H1 (cell line): Measurements from ENCODE around the gene MYO16. TPM values are rescaled to one million over a fixed set of nuclear protein-coding genes. Genes with fewer than 3 reads are reported as not detected.

ENCODE experiments used
- CTCF ChIA-PET: fragments of 300-600 bp; sonication (Branson Sonifier 250); formaldehyde crosslinking; loops from one replicate; lab custom pipeline; 2021; ENCODE audit not compliant: partially characterized antibody; lab: Charles Lee
- POLR2A ChIA-PET: fragments of 300-600 bp; sonication (Branson Sonifier 250); formaldehyde crosslinking; loops from one replicate; lab custom pipeline; 2021; ENCODE audit warnings: inconsistent platforms; ENCODE audit not compliant: partially characterized antibody; lab: Charles Lee
- DNase-seq, 2 experiments: peaks; one replicate each; pipeline versions ENCODE4 v3.0.0 to v3.0.0-alpha.2; 2010 to 2022; ENCODE audit warnings: low spot score in 2 of 2, low read depth in 1 of 2, mixed read lengths in 1 of 2
- FAIRE-seq: peaks from 2 replicates; lab custom pipeline; 2011; peaks lifted over from hg19 to GRCh38; lab: Jason Lieb, UNC
- H2AFZ ChIP-seq: 2 replicates; pipeline ENCODE4 v1.8.1; 2012; ENCODE audit warnings: low read length, inconsistent platforms
- H2AK5ac ChIP-seq: 2 replicates; pipeline ENCODE4 v1.6.1; 2013; ENCODE audit warnings: low read depth, low read length
- H2BK120ac ChIP-seq: replicated peaks from 2 replicates; pipeline ENCODE3; 2013; ENCODE audit warnings: low read depth, low read length, inconsistent platforms
- H2BK12ac ChIP-seq: 2 replicates; pipeline ENCODE4 v1.6.1; 2013; ENCODE audit warnings: low read depth, low read length
- H2BK15ac ChIP-seq: 2 replicates; pipeline ENCODE4 v1.6.1; 2013; ENCODE audit warnings: low read length
- H2BK20ac ChIP-seq: 2 replicates; pipeline ENCODE4 v1.6.1; 2013; ENCODE audit warnings: low read length
- H2BK5ac ChIP-seq: 2 replicates; pipeline ENCODE4 v1.6.1; 2013; ENCODE audit warnings: low read depth, low read length
- H3K14ac ChIP-seq: 2 replicates; pipeline ENCODE4 v1.6.1; 2013; ENCODE audit warnings: inconsistent platforms; ENCODE audit not compliant: insufficient read length
- H3K18ac ChIP-seq: 2 replicates; pipeline ENCODE4 v1.6.1; 2013; ENCODE audit warnings: low read length; ENCODE audit errors: extremely low read depth
- H3K23ac ChIP-seq: 2 replicates; pipeline ENCODE4 v1.6.1; 2013; ENCODE audit warnings: inconsistent platforms; ENCODE audit not compliant: insufficient read length
- H3K23me2 ChIP-seq: 2 replicates; pipeline ENCODE4 v1.6.1; 2013; ENCODE audit warnings: low read depth, low read length
- H3K27ac ChIP-seq: 2 replicates; pipeline ENCODE4 v1.6.1; 2011; ENCODE audit warnings: low read depth, low read length, inconsistent platforms
- H3K27me3 ChIP-seq, 4 experiments: replicated peaks in 1 of 4; 1 replicate in 1 of 4; 2 replicates in 3 of 4; pipeline versions ENCODE4 v1.6.1 to v1.8.1; 2011 to 2013; ENCODE audit warnings: low read length in 3 of 4, mild to moderate bottlenecking in 3 of 4, inconsistent platforms in 2 of 4, mixed read lengths in 2 of 4, moderate library complexity in 1 of 4; ENCODE audit not compliant: control insufficient read depth in 3 of 4, insufficient read depth in 3 of 4; ENCODE audit errors: extremely low read depth in 1 of 4
- H3K36me3 ChIP-seq, 4 experiments: 2 replicates each; pipeline versions ENCODE4 v1.6.1 to v1.8.1; 2011 to 2013; ENCODE audit warnings: mild to moderate bottlenecking in 4 of 4, low read length in 3 of 4, moderate library complexity in 2 of 4, control low read depth in 1 of 4, inconsistent platforms in 1 of 4; ENCODE audit not compliant: insufficient read depth in 4 of 4, control insufficient read depth in 2 of 4
- H3K4ac ChIP-seq: replicated peaks from 2 replicates; pipeline ENCODE3; 2013; ENCODE audit warnings: low read length, low read depth, mixed read lengths, inconsistent platforms; ENCODE audit not compliant: insufficient read length
- H3K4me1 ChIP-seq, 4 experiments: replicated peaks in 1 of 4; 1 replicate in 1 of 4; 2 replicates in 3 of 4; pipeline versions ENCODE4 v1.6.1 to v1.8.1; 2011 to 2013; ENCODE audit warnings: low read length in 3 of 4, inconsistent platforms in 2 of 4, mixed read lengths in 1 of 4; ENCODE audit not compliant: insufficient read depth in 4 of 4, control insufficient read depth in 3 of 4
- H3K4me2 ChIP-seq, 2 experiments: 2 replicates each; pipeline versions ENCODE4 v1.6.1 to v1.8.1; 2011 to 2013; ENCODE audit warnings: low read depth in 2 of 2, low read length in 2 of 2, control low read depth in 1 of 2, inconsistent platforms in 1 of 2, mild to moderate bottlenecking in 1 of 2; ENCODE audit not compliant: insufficient read depth in 1 of 2
- H3K4me3 ChIP-seq, 4 experiments: fragments of 200-600, 300-600 bp in 1 of 4; sonication (generic), shearing (Covaris generic), sonication (Bioruptor Twin) in 1 of 4; 2 replicates each; pipeline versions ENCODE4 v1.5.1 to v1.8.1; 2011 to 2016; ENCODE audit warnings: low read length in 4 of 4, low read depth in 3 of 4, control low read depth in 2 of 4, inconsistent platforms in 2 of 4, mild to moderate bottlenecking in 2 of 4, mixed read lengths in 1 of 4, moderate library complexity in 1 of 4; ENCODE audit not compliant: insufficient read depth in 2 of 4; ENCODE audit errors: extremely low read depth in 1 of 4
- H3K56ac ChIP-seq: replicated peaks from 2 replicates; pipeline ENCODE3; 2013; ENCODE audit warnings: low read depth, mild to moderate bottlenecking, mixed read lengths, low read length, inconsistent platforms; ENCODE audit not compliant: insufficient read length
- H3K79me1 ChIP-seq: 2 replicates; pipeline ENCODE4 v1.6.1; 2013; ENCODE audit warnings: low read depth, low read length, control low read depth
- H3K79me2 ChIP-seq, 2 experiments: 2 replicates each; pipeline versions ENCODE4 v1.6.1 to v1.8.1; 2012 to 2013; ENCODE audit warnings: low read length in 2 of 2, mild to moderate bottlenecking in 2 of 2, inconsistent platforms in 1 of 2; ENCODE audit not compliant: insufficient read depth in 2 of 2, control insufficient read depth in 1 of 2
- H3K9ac ChIP-seq, 4 experiments: replicated peaks in 1 of 4; 1 replicate in 1 of 4; 2 replicates in 3 of 4; pipeline versions ENCODE4 v1.6.1 to v1.8.1; 2011 to 2013; ENCODE audit warnings: low read depth in 3 of 4, low read length in 3 of 4, control low read depth in 2 of 4, mild to moderate bottlenecking in 2 of 4, moderate library complexity in 2 of 4, inconsistent platforms in 1 of 4; ENCODE audit errors: extremely low read depth in 1 of 4
- H3K9me3 ChIP-seq, 2 experiments: 2 replicates each; pipeline versions ENCODE4 v1.6.1 to v1.8.1; 2012 to 2013; ENCODE audit warnings: mild to moderate bottlenecking in 2 of 2, moderate library complexity in 2 of 2, control low read depth in 1 of 2, inconsistent platforms in 1 of 2, low read depth in 1 of 2, low read length in 1 of 2, mixed read lengths in 1 of 2; ENCODE audit not compliant: insufficient read depth in 2 of 2
- H4K20me1 ChIP-seq, 2 experiments: replicated peaks in 1 of 2; 2 replicates each; pipeline versions ENCODE3 to v1.8.1; 2011 to 2013; ENCODE audit warnings: inconsistent platforms in 2 of 2, low read length in 2 of 2, mild to moderate bottlenecking in 1 of 2; ENCODE audit not compliant: insufficient read depth in 2 of 2, control insufficient read depth in 1 of 2
- H4K5ac ChIP-seq: 2 replicates; pipeline ENCODE4 v1.6.1; 2013; ENCODE audit warnings: low read length, low read depth, mixed read lengths, inconsistent platforms; ENCODE audit not compliant: insufficient read length
- H4K8ac ChIP-seq: 2 replicates; pipeline ENCODE4 v1.8.0; 2013; ENCODE audit warnings: mild to moderate bottlenecking, moderate library complexity, low read length, inconsistent platforms; ENCODE audit not compliant: insufficient read depth; ENCODE audit errors: extremely low read depth
- H4K91ac ChIP-seq: replicated peaks from 2 replicates; pipeline ENCODE3; 2013; ENCODE audit warnings: low read length, mixed read lengths, inconsistent platforms; ENCODE audit not compliant: insufficient read length
- BCL11A ChIP-seq, 2 experiments: IDR thresholded peaks; one replicate each; pipeline ENCODE4 v1.6.1; 2011; ENCODE audit warnings: low read depth in 2 of 2, low read length in 2 of 2, mild to moderate bottlenecking in 2 of 2
- CHD2 ChIP-seq: IDR thresholded peaks from 2 replicates; pipeline ENCODE4 v1.6.1; 2012; ENCODE audit warnings: low read length, improper control_type of control experiment
- CREB1 ChIP-seq: IDR thresholded peaks from 2 replicates; pipeline ENCODE4 v1.6.1; 2012; ENCODE audit warnings: inconsistent platforms
- KDM1A ChIP-seq: fragments of 200-600, 300-600 bp; sonication (generic); IDR thresholded peaks from 2 replicates; pipeline ENCODE4 v1.7.1; 2016; ENCODE audit warnings: mild to moderate bottlenecking, low read length, borderline replicate concordance
- MAX ChIP-seq: IDR thresholded peaks from 2 replicates; pipeline ENCODE4 v1.6.1; 2012; ENCODE audit warnings: inconsistent platforms
- NANOG ChIP-seq: IDR thresholded peaks from 2 replicates; pipeline ENCODE4 v1.6.1; 2011; ENCODE audit warnings: low read length, low read depth, mild to moderate bottlenecking, inconsistent platforms; ENCODE audit not compliant: insufficient read depth, poor library complexity, severe bottlenecking
- POU5F1 ChIP-seq: IDR thresholded peaks from 2 replicates; pipeline ENCODE4 v1.6.1; 2011; ENCODE audit warnings: low read depth, mild to moderate bottlenecking, low read length, moderate library complexity
- SAP30 ChIP-seq: fragments of 300-600 bp; sonication (generic); IDR thresholded peaks from 2 replicates; pipeline ENCODE4 v1.7.1; 2012; ENCODE audit warnings: low read length, moderate library complexity, mild to moderate bottlenecking, inconsistent platforms; ENCODE audit not compliant: insufficient read depth, insufficient replicate concordance
- SRF ChIP-seq: IDR thresholded peaks from 2 replicates; pipeline ENCODE4 v1.6.1; 2011; ENCODE audit warnings: mild to moderate bottlenecking, low read depth, low read length, moderate library complexity
- TEAD4 ChIP-seq: IDR thresholded peaks from 2 replicates; pipeline ENCODE4 v1.6.1; 2012; ENCODE audit warnings: low read depth, low read length, inconsistent platforms, mixed read lengths
- YY1 ChIP-seq: IDR thresholded peaks from 2 replicates; pipeline ENCODE4 v1.6.1; 2011; ENCODE audit warnings: low read depth, mild to moderate bottlenecking, low read length
- WGBS, 2 experiments: shearing (Covaris generic) in 1 of 2; methylation state at CpG; one replicate each; pipeline versions ENCODE4 v1.1.6 to v1.1.7; 2013 to 2015; ENCODE audit warnings: low lambda C conversion rate in 2 of 2, mixed read lengths in 2 of 2, inconsistent platforms in 1 of 2, low coverage in 1 of 2, missing lambda C conversion rate in 1 of 2; ENCODE audit not compliant: insufficient replicate concordance in 2 of 2, insufficient coverage in 1 of 2, insufficient read length in 1 of 2; ENCODE audit errors: extremely low coverage in 1 of 2, missing lambda C conversion rate in 1 of 2; 5-methylcytosine and 5-hydroxymethylcytosine counted together
- polyA plus RNA-seq, 7 experiments: library from polyadenylated mRNA; depleted of rRNA in 3 of 7; stranded (reverse) in 5 of 7; unstranded in 2 of 7; fragments of >200 nt in 5 of 7; fragments of 200-250 nt in 2 of 7; gene quantifications; 1 replicate in 5 of 7; 2 replicates in 1 of 7; 4 replicates in 1 of 7; pipeline versions ENCODE4 v1.2.1 to v1.2.3, GENCODE V29; 2011 to 2013; ENCODE audit warnings: missing spikeins in 2 of 7, mixed read lengths in 2 of 7
- total RNA-seq: library from RNA; stranded (reverse); fragmentation: NEBNext Ultra II Directional; extraction: Animal tissue kit (Norgen Biotek cat#: 25700); gene quantifications from 2 replicates; pipeline ENCODE4 v1.2.1, GENCODE V29; 2021

Gene MYO16
- total and polyA plus RNA-seq, 2 of the 8 experiments (the other 6 are each of a cell fraction or from before 2014, with no cell fraction given), result 0.02 to 0.22 TPM

GRCh38 chr13:109233293-109233692 is 603.9 kb downstream of the MYO16 start:
- POLR2A ChIA-PET, result no interaction called here
- H3K23ac ChIP-seq, result no peak overlapping the region
- TF ChIP-seq MAX (no peak), NANOG (no peak), POU5F1 (no peak), SAP30 (no peak), CREB1 (no peak), BCL11A (IDR thresholded peaks at IDR 0.05; ENCODE audit: low read depth in 2 of 2, low read length in 2 of 2) (no peak), TEAD4 (no peak), CHD2 (no peak), YY1 (no peak), KDM1A (no peak), SRF (no peak)

More at GRCh38 chr13:109233293-109233692, 603.9 kb downstream of the MYO16 start:
- Histone ChIP-seq H3K14ac (no peak overlapping the region), H2AK5ac (no peak overlapping the region), H2BK12ac (no peak overlapping the region), H3K27me3 (no peaks in the 10 kb centered on the region), H3K9me3 (peaks cover 0 to 6% of the 10 kb centered on the region in 2 experiments; a peak in 1 of 4 replicates), H2BK5ac (no peak overlapping the region), H3K56ac (no peak overlapping the region), H3K4me3 (no peak overlapping the region), H4K91ac (no peak overlapping the region), H3K27ac (no peak overlapping the region), H3K4ac (no peak overlapping the region), H3K4me1 (no peaks in the 10 kb centered on the region), H3K36me3 (no peaks in the 10 kb centered on the region), H2BK120ac (no peak overlapping the region), H2BK15ac (no peak overlapping the region), H2AFZ (no peak overlapping the region), H3K9ac (no peak overlapping the region), H4K8ac (no peak overlapping the region), H3K23me2 (no peaks in the 10 kb centered on the region), H3K18ac (no peak overlapping the region), H3K4me2 (no peak overlapping the region), H4K5ac (no peak overlapping the region), H2BK20ac (no peak overlapping the region), H4K20me1 (no peaks in the 10 kb centered on the region), H3K79me2 (no peaks in the 10 kb centered on the region), H3K79me1 (no peaks in the 10 kb centered on the region)
- no peak for FAIRE-seq
- DNase-seq, result no peak
- CTCF ChIA-PET, result interaction anchor here (0.7 kb wide), 1 partner anchor 145 kb away, joined by 4 read pairs; no protein-coding TSS in a partner anchor
- 85% methylated on average over 5 of the region's 5 CpGs; no CpG with 5 or more reads in 1 of the 2 experiments for WGBS, 2 experiments
